ENCODE measurements around the gene HSD3B2. TPM values are rescaled to one million over a fixed set of nuclear protein-coding genes. Genes with fewer than 3 reads are reported as not detected.
"Not testable (repeated sequence)": the region's sequence is repeated elsewhere in the genome, so short reads cannot be mapped to it uniquely, and the experiment has no call there.

The HSD3B2 gene
- total RNA-seq, 1 donor from 2014 or later, result 1.2 TPM

- peaks cover 11% of the 10 kb centered on the region for H3K27me3 Mint-ChIP-seq
- no peaks in the 10 kb centered on the region for H3K9me3 Mint-ChIP-seq
- no peak for DNase-seq (ENCODE audit: extremely low spot score, unreplicated experiment)
- no peak overlapping the region for H3K27ac Mint-ChIP-seq
- H3K4me1 Mint-ChIP-seq (ENCODE audit: unreplicated experiment), result peaks cover 4% of the 10 kb centered on the region
- no peak overlapping the region for H3K4me3 Mint-ChIP-seq
- H3K36me3 Mint-ChIP-seq, result no peaks in the 10 kb centered on the region
- TF ChIP-seq, protein P1, sequence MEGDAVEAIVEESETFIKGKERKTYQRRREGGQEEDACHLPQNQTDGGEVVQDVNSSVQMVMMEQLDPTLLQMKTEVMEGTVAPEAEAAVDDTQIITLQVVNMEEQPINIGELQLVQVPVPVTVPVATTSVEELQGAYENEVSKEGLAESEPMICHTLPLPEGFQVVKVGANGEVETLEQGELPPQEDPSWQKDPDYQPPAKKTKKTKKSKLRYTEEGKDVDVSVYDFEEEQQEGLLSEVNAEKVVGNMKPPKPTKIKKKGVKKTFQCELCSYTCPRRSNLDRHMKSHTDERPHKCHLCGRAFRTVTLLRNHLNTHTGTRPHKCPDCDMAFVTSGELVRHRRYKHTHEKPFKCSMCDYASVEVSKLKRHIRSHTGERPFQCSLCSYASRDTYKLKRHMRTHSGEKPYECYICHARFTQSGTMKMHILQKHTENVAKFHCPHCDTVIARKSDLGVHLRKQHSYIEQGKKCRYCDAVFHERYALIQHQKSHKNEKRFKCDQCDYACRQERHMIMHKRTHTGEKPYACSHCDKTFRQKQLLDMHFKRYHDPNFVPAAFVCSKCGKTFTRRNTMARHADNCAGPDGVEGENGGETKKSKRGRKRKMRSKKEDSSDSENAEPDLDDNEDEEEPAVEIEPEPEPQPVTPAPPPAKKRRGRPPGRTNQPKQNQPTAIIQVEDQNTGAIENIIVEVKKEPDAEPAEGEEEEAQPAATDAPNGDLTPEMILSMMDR (conservative IDR thresholded peaks at IDR 0.05), result no peak
Observed at GRCh38 chr1:119376594-119376993, 38.4 kb upstream of the HSD3B2 start.

DNA sequence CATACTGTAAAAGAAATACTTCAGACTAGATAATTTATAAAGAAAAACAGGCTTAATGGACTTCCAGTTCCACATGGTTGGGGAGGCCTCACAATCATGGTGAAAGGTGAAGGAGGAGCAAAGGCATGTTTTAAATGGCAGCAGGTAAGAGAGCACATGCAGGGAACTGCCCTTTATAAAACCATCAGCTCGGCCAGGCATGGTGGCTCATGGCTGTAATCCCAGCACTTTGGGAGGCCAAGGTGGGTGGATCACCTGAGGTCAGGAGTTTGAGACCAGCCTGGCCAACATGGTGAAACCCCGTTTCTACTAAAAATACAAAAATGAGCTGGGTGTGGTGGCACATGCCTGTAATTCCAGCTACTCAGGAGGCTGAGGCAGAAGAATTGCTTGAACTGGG lies 37.4 kb upstream of the HSD3B2 start:
- H3K4me1 Mint-ChIP-seq (ENCODE audit: unreplicated experiment); DNase-seq (ENCODE audit: extremely low spot score, unreplicated experiment); H3K36me3 Mint-ChIP-seq; H3K4me3 Mint-ChIP-seq; H3K9me3 Mint-ChIP-seq; H3K27ac Mint-ChIP-seq: not testable (repeated sequence)
- H3K27me3 Mint-ChIP-seq, result peaks cover 11% of the 10 kb centered on the region

GRCh38 chr1:119379117-119379516 lies 35.8 kb upstream of the HSD3B2 start:
- TF ChIP-seq, protein P1 (conservative IDR thresholded peaks at IDR 0.05), result no peak
- peaks cover 3% of the 10 kb centered on the region for H3K27me3 Mint-ChIP-seq
- H3K27ac Mint-ChIP-seq, result no peak overlapping the region

DNA sequence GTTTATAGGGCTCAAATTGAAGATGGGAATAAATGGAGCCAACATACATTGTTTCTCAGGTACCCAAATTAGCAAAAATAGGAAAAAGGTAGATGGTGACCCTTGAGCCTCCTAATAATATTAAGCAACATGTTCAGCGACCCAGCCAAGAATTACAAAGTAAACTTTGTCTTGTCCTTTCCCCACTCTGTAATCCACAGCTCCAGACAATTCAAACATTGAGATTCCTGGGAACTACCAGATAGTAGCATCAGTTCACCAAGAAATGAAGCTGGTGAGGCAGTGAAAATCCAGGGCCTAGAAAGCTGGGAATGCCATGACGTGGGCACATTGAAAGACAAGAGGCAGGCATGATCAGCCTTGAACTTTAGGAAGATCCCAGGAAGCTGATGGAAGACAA lies 34.6 kb upstream of the HSD3B2 start:
- H3K36me3 Mint-ChIP-seq, result no peaks in the 10 kb centered on the region
- H3K9me3 Mint-ChIP-seq, result no peaks in the 10 kb centered on the region
- H3K27ac Mint-ChIP-seq, result no peak overlapping the region
- no peaks in the 10 kb centered on the region for H3K27me3 Mint-ChIP-seq
- no peak overlapping the region for H3K4me3 Mint-ChIP-seq
- DNase-seq (ENCODE audit: extremely low spot score, unreplicated experiment), result no peak
- TF ChIP-seq, protein P1 (conservative IDR thresholded peaks at IDR 0.05), result no peak
- no peaks in the 10 kb centered on the region for H3K4me1 Mint-ChIP-seq (ENCODE audit: unreplicated experiment)

More at GRCh38 chr1:119379117-119379516, 35.8 kb upstream of the HSD3B2 start:
- no peak for DNase-seq (ENCODE audit: extremely low spot score, unreplicated experiment)
- no peaks in the 10 kb centered on the region for H3K4me1 Mint-ChIP-seq (ENCODE audit: unreplicated experiment)
- H3K4me3 Mint-ChIP-seq, result no peak overlapping the region
- H3K9me3 Mint-ChIP-seq, result no peaks in the 10 kb centered on the region
- H3K36me3 Mint-ChIP-seq, result no peaks in the 10 kb centered on the region

DNA sequence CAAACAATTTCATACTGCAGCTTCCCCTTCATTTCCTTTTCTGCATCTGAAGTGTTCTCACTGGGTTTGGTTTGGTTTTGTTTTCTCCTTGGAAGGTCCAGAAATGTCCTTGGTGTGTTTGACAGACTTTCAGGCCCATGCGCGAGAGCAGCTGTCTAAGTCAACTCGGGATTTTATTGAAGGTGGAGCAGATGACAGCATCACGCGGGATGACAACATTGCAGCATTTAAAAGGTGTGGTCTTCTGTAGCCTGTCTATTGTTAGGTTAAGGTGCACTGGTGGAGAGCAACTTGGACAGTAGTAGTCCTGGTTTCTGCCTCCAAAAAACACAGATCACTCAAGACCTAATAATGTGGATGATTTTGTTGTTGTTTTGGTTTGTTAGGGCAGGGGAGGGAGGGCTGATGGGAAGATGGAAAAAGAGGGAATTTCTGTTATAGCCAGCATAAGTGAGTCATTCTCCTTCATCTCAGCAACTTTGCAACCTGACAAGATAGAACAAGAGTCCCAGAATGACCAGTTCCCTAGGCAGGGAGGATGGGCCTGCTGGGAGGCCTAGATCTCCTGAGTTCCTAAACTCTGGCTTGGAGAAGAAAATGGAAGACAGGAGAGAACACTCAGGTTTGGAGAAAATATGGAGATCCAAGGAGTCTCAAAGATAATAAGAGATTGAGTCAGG lies 33.8 kb upstream of the HSD3B2 start:
- Mint-ChIP-seq H3K27me3 (no peaks in the 10 kb centered on the region), H3K9me3 (no peaks in the 10 kb centered on the region), H3K4me1 (ENCODE audit: unreplicated experiment) (no peaks in the 10 kb centered on the region), H3K4me3 (no peak overlapping the region), H3K27ac (no peak overlapping the region), H3K36me3 (no peaks in the 10 kb centered on the region)
- no peak for DNase-seq (ENCODE audit: extremely low spot score, unreplicated experiment)
- TF ChIP-seq, protein P1 (conservative IDR thresholded peaks at IDR 0.05), result no peak

GRCh38 chr1:119384591-119384990 lies 30.4 kb upstream of the HSD3B2 start:
- no peak overlapping the region for H3K4me3 Mint-ChIP-seq
- no peaks in the 10 kb centered on the region for H3K36me3 Mint-ChIP-seq
- no peak for DNase-seq (ENCODE audit: extremely low spot score, unreplicated experiment)
- no peak overlapping the region for H3K27ac Mint-ChIP-seq
- no peaks in the 10 kb centered on the region for H3K27me3 Mint-ChIP-seq
- TF ChIP-seq, protein P1 (conservative IDR thresholded peaks at IDR 0.05), result no peak
- H3K4me1 Mint-ChIP-seq (ENCODE audit: unreplicated experiment), result no peaks in the 10 kb centered on the region
- peaks cover 5% of the 10 kb centered on the region for H3K9me3 Mint-ChIP-seq

All from type B pancreatic cell (in vitro differentiated cells).